SK-N-SH (cell line): ENCODE data around the gene DPP4.

Experiments used
- CTCF ChIP-seq: fragments of 200-600 bp; sonication (generic); IDR thresholded peaks from 2 replicates; pipeline ENCODE4 v1.6.1; 2017; ENCODE audit warnings: antibody characterized with exemption, mild to moderate bottlenecking, moderate library complexity
- ELF1 ChIP-seq: IDR thresholded peaks from 2 replicates; pipeline ENCODE4 v1.4.0; 2012
- EP300 ChIP-seq, 2 experiments: IDR thresholded peaks; 2 replicates each; pipeline versions ENCODE4 v1.4.0 to v1.6.1; 2012; ENCODE audit warnings: borderline replicate concordance in 1 of 2, low read depth in 1 of 2, low read length in 1 of 2
- EZH2phosphoT487 ChIP-seq: fragments of 200-600 bp; sonication (generic); IDR thresholded peaks from 2 replicates; pipeline ENCODE4 v1.6.1; 2017; ENCODE audit warnings: low read depth, mixed run types, mild to moderate bottlenecking, antibody characterized with exemption, moderate library complexity, borderline replicate concordance
- JUND ChIP-seq: IDR thresholded peaks from 2 replicates; pipeline ENCODE4 v1.4.0; 2012
- MXI1 ChIP-seq: IDR thresholded peaks from 2 replicates; pipeline ENCODE4 v1.6.1; 2012; ENCODE audit warnings: mild to moderate bottlenecking, low read depth, low read length, improper control_type of control experiment
- RCOR1 ChIP-seq: fragments of 150-350 bp; IDR thresholded peaks from 2 replicates; pipeline ENCODE4 v1.6.1; 2017; ENCODE audit warnings: antibody characterized with exemption, low read length
- REST ChIP-seq: IDR thresholded peaks from 2 replicates; pipeline ENCODE4 v1.6.1; 2012; ENCODE audit warnings: mild to moderate bottlenecking, low read depth, low read length, moderate library complexity

- TF ChIP-seq MXI1, result no peak
- TF ChIP-seq CTCF, result no peak
- no peak for TF ChIP-seq REST
- no peak for TF ChIP-seq EP300 (IDR thresholded peaks at IDR 0.05; ENCODE audit: borderline replicate concordance in 1 of 2, low read depth in 1 of 2, low read length in 1 of 2)
- TF ChIP-seq EZH2phosphoT487, result no peak
- TF ChIP-seq RCOR1, result no peak
- no peak for TF ChIP-seq ELF1
- TF ChIP-seq JUND, result no peak
Measured at GRCh38 chr2:162106146-162106551, 32.1 kb upstream of the DPP4 start.
